IPS DF 6.9 (cell line): ENCODE results near the gene HEXB.

Source experiments
- DNase-seq: peaks from one replicate; pipeline ENCODE4 v3.0.0-alpha.2; 2013; ENCODE audit warnings: low read depth, low spot score
- H3K27ac ChIP-seq: one replicate; pipeline ENCODE4 v1.5.1; 2013; ENCODE audit warnings: low read length, control low read depth
- H3K27me3 ChIP-seq: 2 replicates; pipeline ENCODE4 v1.6.1; 2013; ENCODE audit warnings: mild to moderate bottlenecking, low read length; ENCODE audit not compliant: control insufficient read depth, insufficient read depth
- H3K36me3 ChIP-seq: 2 replicates; pipeline ENCODE4 v1.6.1; 2013; ENCODE audit warnings: low read length; ENCODE audit not compliant: control insufficient read depth, insufficient read depth
- H3K4me1 ChIP-seq: 2 replicates; pipeline ENCODE4 v1.6.1; 2013; ENCODE audit warnings: low read length; ENCODE audit not compliant: control insufficient read depth, insufficient read depth
- H3K4me3 ChIP-seq: 2 replicates; pipeline ENCODE4 v1.5.1; 2013; ENCODE audit warnings: mild to moderate bottlenecking, low read length
- H3K9me3 ChIP-seq: 2 replicates; pipeline ENCODE4 v1.6.1; 2013; ENCODE audit warnings: low read length, inconsistent platforms; ENCODE audit not compliant: control insufficient read depth, insufficient read depth
- WGBS: extraction: QIAGEN DNeasy Blood & Tissue Kit; methylation state at CpG from one replicate; pipeline ENCODE4 v1.1.7; 2013; ENCODE audit warnings: mixed read lengths, missing lambda C conversion rate; ENCODE audit not compliant: insufficient read length, insufficient coverage; 5-methylcytosine and 5-hydroxymethylcytosine counted together

Gene HEXB

DNA sequence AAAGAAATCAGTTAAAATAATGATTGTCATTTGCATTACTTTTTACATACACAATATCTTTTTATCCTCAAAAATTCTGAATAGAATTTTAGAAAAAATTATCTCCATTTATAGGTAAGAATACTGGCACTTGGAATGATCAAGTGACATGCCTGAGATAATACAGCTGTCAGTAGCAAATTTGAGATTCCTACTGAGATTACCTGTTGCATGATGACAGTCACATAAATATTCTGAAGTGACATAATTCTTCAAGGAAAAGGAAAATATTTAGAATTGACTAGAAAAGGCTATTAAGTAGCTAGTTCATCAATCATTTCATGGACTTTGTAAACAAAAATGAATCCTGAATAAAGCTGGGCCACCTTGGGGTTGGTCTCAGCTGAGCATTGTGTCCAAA is 29.3 kb upstream of the HEXB start:
- no peak overlapping the region for H3K27ac ChIP-seq
- no peaks in the 10 kb centered on the region for H3K36me3 ChIP-seq
- H3K27me3 ChIP-seq = no peaks in the 10 kb centered on the region
- no peak overlapping the region for H3K4me3 ChIP-seq
- H3K9me3 ChIP-seq = no peaks in the 10 kb centered on the region; the same call in 1 of the 2 replicates
- DNase-seq = no peak
- H3K4me1 ChIP-seq = no peaks in the 10 kb centered on the region

DNA sequence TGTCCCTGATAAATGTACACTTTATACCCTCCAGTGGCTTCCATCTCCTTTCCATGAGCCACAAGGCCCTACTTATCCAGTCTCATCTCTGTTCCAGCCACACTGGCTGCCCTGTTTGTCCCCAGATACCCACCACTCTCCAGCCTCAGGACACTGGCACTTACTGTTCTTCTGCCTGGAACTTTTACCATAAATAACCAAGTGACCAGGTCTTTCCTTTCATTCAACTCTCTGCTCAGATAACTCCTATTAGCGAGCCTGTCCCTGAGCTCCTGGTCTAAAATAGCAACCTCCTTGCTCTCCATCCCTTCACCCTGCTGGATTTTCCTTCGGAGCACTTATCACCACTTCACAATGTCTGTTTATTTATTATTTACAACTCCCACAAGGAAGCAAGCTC is 27.9 kb upstream of the HEXB start:
- no CpG with 5 or more reads among the region's 2 CpGs for WGBS
- Histone ChIP-seq H3K9me3 (no peaks in the 10 kb centered on the region; the same call in 1 of the 2 replicates), H3K36me3 (no peaks in the 10 kb centered on the region), H3K4me3 (no peak overlapping the region), H3K4me1 (no peaks in the 10 kb centered on the region), H3K27me3 (no peaks in the 10 kb centered on the region), H3K27ac (no peak overlapping the region)
- DNase-seq = no peak

DNA sequence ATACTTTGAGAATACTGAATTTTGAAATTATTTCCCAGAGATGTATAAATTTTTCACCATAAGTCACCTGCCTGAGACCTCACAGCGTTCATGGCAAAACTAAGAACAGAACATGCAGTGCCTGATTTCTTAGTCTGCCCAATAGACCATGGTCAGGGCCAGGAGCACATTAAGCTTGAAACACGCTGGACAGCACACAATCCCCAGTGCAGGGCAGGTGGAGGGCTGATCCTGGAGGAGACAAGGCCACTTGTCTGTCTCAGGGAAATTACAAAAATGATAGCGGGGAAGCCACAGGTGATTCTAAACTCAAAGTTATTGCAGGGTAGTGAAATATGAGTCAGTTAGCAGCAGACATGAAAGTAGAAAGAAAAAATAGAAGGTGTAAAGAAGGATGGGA is 25.9 kb upstream of the HEXB start:
- Histone ChIP-seq H3K4me3 (no peak overlapping the region), H3K4me1 (no peaks in the 10 kb centered on the region), H3K27me3 (no peaks in the 10 kb centered on the region), H3K36me3 (no peaks in the 10 kb centered on the region), H3K27ac (no peak overlapping the region), H3K9me3 (no peaks in the 10 kb centered on the region; the same call in 1 of the 2 replicates)
- no peak for DNase-seq
- WGBS = no CpG with 5 or more reads among the region's 3 CpGs

DNA sequence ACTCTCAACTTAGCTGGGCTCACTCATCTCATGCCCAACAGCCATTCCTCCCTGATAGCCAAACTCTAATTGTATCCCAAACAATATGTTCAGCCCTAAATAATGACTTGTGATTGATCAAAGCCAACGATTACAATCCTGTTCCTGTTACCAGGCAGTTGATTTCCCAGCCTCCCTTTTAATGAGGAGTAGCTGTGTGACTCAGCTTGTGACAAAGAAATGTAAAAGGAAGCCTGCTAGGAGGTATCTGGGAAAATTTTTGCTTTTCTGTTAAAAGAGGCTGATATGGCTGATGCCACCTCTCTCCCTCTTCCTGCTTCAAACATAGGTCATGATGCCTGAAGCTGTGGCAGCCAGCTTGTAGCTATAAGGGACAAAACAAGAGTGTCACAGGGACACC is 24.9 kb upstream of the HEXB start:
- Histone ChIP-seq H3K9me3 (no peaks in the 10 kb centered on the region; the same call in 1 of the 2 replicates), H3K27ac (no peak overlapping the region), H3K36me3 (no peaks in the 10 kb centered on the region), H3K27me3 (no peaks in the 10 kb centered on the region), H3K4me3 (no peak overlapping the region), H3K4me1 (no peaks in the 10 kb centered on the region)
- DNase-seq = no peak
- WGBS = no CpG with 5 or more reads among the region's 1 CpG

DNA sequence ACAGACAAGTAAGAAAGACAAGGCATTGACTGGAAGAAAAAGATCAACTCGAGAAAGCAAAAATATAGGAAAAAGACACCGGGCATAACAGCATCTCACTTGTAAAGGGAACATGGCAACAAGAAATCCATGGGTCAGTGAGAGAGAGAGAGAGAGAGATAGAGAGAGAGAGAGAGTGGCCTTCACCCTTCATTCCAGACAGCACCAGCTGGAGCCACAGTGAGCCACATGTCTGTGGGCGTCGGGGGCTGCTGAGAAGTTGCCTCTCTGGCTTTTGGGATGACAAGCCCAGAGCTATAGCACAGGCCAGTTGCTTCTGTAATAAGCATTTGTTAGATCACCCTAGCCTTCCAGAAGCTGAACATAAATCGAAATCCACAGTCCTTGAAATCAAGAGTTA is 24.2 kb upstream of the HEXB start:
- H3K36me3 ChIP-seq = no peaks in the 10 kb centered on the region
- WGBS = no CpG with 5 or more reads among the region's 5 CpGs
- no peaks in the 10 kb centered on the region for H3K27me3 ChIP-seq
- H3K9me3 ChIP-seq = no peaks in the 10 kb centered on the region; the same call in 1 of the 2 replicates
- H3K27ac ChIP-seq = no peak overlapping the region
- H3K4me3 ChIP-seq = no peak overlapping the region
- DNase-seq = no peak
- H3K4me1 ChIP-seq = no peaks in the 10 kb centered on the region

DNA sequence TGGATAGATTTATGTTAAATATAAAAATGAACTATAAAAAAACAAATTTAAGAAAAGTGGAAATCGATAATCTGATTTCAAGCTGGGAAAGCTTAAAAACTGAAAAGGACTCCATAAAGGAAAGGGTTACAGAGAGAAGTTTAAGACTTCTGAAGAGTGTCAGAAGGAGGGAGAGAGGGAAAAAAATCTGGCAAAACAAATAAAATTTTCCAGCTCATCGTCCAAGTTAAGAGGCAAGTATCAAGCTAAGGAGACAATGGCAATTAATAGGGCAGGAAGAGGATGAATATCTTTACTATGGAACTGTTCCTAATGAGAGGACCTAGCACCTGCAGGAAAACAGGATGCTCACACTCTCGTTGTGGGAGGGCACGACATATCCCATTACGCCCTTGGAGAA is 20.5 kb upstream of the HEXB start:
- WGBS = no CpG with 5 or more reads among the region's 5 CpGs
- no peak overlapping the region for H3K27ac ChIP-seq
- DNase-seq = no peak
- no peaks in the 10 kb centered on the region for H3K36me3 ChIP-seq
- no peak overlapping the region for H3K4me3 ChIP-seq
- no peaks in the 10 kb centered on the region for H3K9me3 ChIP-seq
- no peaks in the 10 kb centered on the region for H3K27me3 ChIP-seq
- no peaks in the 10 kb centered on the region for H3K4me1 ChIP-seq

DNA sequence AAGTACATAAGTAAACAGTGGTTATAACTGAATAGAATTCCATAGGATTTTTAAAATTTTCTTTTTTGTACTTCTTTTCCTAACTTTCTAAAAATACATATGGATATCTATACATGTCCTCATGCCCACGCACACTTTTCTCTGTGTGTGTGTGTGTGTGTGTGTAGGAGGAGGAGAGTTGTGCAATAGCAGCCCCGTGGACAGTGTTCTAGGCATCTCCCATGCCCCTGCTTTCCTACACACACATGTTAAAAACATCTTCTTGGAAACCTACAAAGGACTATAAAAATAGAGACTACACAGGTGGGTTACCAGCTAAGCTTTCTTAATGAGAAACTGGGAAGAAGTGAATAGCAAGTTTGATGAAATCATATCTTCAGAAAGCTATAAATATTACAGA is 19.8 kb upstream of the HEXB start:
- DNase-seq = no peak
- H3K4me3 ChIP-seq = no peak overlapping the region
- no peaks in the 10 kb centered on the region for H3K36me3 ChIP-seq
- H3K4me1 ChIP-seq = no peaks in the 10 kb centered on the region; the same call in 1 of the 2 replicates
- no CpG with 5 or more reads among the region's 2 CpGs for WGBS
- no peaks in the 10 kb centered on the region for H3K9me3 ChIP-seq
- H3K27me3 ChIP-seq = no peaks in the 10 kb centered on the region
- H3K27ac ChIP-seq = no peak overlapping the region

DNA sequence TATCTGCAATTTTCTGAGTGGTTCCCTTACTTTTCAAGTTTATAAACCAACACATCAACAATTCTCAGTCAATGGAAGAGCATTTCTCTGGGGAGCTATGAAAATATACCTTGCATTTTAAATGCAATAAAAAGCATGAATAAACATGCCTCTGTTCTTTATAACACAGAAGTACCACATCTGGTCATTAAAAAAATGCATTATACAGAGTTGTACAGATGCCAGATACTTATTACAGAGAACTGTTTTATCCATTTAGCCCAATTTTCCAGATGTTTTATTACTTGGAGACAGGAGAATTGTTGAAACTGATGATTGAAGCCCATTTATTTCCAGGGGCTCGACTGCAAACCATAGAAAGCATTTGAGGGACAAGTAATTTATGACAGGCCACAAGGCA is 19.2 kb upstream of the HEXB start:
- no peaks in the 10 kb centered on the region for H3K27me3 ChIP-seq
- H3K4me1 ChIP-seq = peaks cover 3% of the 10 kb centered on the region; the same call in 1 of the 2 replicates
- no peak overlapping the region for H3K4me3 ChIP-seq
- no peak for DNase-seq
- H3K9me3 ChIP-seq = no peaks in the 10 kb centered on the region
- no peak overlapping the region for H3K27ac ChIP-seq
- H3K36me3 ChIP-seq = no peaks in the 10 kb centered on the region
- no CpG with 5 or more reads among the region's 1 CpG for WGBS

DNA sequence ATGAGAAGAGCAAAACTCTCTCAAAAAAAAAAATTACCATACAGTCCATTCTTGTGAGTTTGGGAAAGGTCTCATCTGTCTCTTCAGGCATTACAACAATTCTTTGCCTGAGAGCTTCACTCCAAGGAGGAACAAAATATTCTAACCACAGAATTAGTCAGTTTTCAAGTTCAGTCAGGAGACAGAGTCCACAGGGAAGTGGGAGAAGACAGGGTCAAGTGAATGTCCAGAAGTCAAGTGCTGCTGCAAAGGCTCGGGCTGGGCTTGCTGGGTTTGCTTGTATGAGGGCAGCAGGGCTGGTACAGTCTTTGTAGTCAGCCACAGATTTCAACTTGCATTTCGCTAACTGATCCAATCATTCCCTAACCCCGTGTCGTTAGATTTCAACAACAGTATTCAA is 17.6 kb upstream of the HEXB start:
- no peak for DNase-seq
- WGBS = no CpG with 5 or more reads among the region's 4 CpGs
- Histone ChIP-seq H3K27ac (no peak overlapping the region), H3K27me3 (no peaks in the 10 kb centered on the region), H3K4me3 (no peak overlapping the region), H3K9me3 (no peaks in the 10 kb centered on the region), H3K4me1 (peaks cover 3% of the 10 kb centered on the region; the same call in 1 of the 2 replicates), H3K36me3 (no peaks in the 10 kb centered on the region)

DNA sequence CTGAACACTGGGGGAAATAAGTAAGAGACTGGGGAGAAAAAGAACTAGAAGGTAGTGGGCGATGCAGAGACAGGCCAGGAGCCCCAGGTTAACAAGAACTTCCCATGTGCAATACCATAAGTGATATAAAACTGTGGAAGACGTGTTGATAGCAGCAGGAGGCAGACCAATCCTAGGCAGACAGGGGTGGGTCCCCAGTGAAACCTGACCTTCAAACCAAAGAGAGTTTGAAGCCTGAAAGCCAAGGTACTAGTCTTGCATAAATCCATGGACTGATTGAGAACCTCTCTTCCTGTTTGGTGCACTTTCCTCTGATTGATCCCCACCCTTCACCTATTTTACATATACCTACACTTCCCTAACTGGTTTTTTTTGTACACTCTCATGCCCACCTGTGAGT is 15.2 kb upstream of the HEXB start:
- no peaks in the 10 kb centered on the region for H3K9me3 ChIP-seq
- no peaks in the 10 kb centered on the region for H3K27me3 ChIP-seq
- H3K4me3 ChIP-seq = no peak overlapping the region
- H3K4me1 ChIP-seq = peaks cover 5% of the 10 kb centered on the region; the same call in 1 of the 2 replicates
- DNase-seq = no peak
- H3K36me3 ChIP-seq = no peaks in the 10 kb centered on the region
- no CpG with 5 or more reads among the region's 2 CpGs for WGBS
- H3K27ac ChIP-seq = no peak overlapping the region

DNA sequence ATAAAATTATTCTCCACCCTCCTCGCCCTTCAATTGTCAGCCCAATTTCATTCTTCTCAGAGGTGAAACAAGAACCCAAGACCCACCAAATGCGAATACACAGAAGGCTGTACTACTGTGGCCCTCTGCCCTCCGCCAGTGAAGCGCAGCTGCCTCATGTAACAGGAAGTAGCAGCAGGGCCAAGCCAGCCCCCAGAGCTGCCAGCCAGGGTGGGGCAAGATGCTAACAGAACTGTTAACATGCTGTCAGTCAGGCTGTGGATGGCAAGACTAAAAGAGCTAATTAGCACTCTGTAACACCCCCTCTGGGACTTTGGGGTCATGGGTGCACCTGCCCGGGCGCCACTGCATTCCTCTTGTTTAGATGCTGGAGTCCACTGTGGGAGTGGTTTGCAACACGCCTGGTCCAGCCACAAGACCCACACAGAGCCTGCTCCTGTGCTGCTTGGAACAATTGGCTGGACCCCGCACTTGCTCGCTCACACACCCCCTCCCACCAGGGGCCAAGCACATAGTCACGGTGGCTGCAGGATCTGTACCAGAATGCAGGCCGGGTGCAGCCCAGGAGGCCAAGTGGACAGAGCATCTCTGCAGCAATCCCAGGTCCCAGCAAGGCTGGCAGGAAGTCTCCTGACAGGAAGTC is 14.5 kb upstream of the HEXB start:
- H3K27me3 ChIP-seq = no peaks in the 10 kb centered on the region
- no peaks in the 10 kb centered on the region for H3K9me3 ChIP-seq
- no peaks in the 10 kb centered on the region for H3K36me3 ChIP-seq
- H3K4me1 ChIP-seq = peaks cover 5% of the 10 kb centered on the region; the same call in 1 of the 2 replicates
- H3K4me3 ChIP-seq = no peak overlapping the region
- DNase-seq = no peak
- H3K27ac ChIP-seq = no peak overlapping the region
- WGBS = no CpG with 5 or more reads among the region's 11 CpGs
